HepG2 (cell line): ENCODE measurements around the gene CSNK1D. TPM values are rescaled to one million over a fixed set of nuclear protein-coding genes. Genes with fewer than 3 reads are reported as not detected.

ENCODE experiments used
- FIP1L1 ChIP-seq: fragments of 200-400 bp; formaldehyde crosslinking; IDR thresholded peaks from 2 replicates; pipeline ENCODE4 v1.6.1; 2018; ENCODE audit warnings: low read depth, mild to moderate bottlenecking, low read length, moderate library complexity, borderline replicate concordance; ENCODE audit not compliant: insufficient read depth
- HOMEZ ChIP-seq: IDR thresholded peaks from 2 replicates; pipeline ENCODE4 v1.6.1; 2016; ENCODE audit warnings: low read depth
- NR2F6 ChIP-seq, 2 experiments: IDR thresholded peaks; 2 replicates each; pipeline ENCODE4 v1.6.1; 2016; ENCODE audit warnings: antibody characterized with exemption in 1 of 2, mild to moderate bottlenecking in 1 of 2
- PAF1 ChIP-seq: IDR thresholded peaks from 2 replicates; pipeline ENCODE4 v1.6.1; 2016; ENCODE audit warnings: missing genetic modification reagents, missing compliant biosample characterization
- RXRA ChIP-seq: sonication (generic); formaldehyde crosslinking; IDR thresholded peaks from 2 replicates; pipeline ENCODE4 v1.5.1; 2020; ENCODE audit warnings: missing genetic modification reagents
- SOX5 ChIP-seq: IDR thresholded peaks from 2 replicates; pipeline ENCODE4 v1.6.1; 2016; ENCODE audit warnings: borderline replicate concordance
- SRSF9 ChIP-seq: fragments of 200-400 bp; formaldehyde crosslinking; IDR thresholded peaks from 2 replicates; pipeline ENCODE4 v1.6.1; 2018; ENCODE audit warnings: borderline replicate concordance, mild to moderate bottlenecking, low read depth, low read length; ENCODE audit not compliant: insufficient read depth, poor library complexity, severe bottlenecking
- ZBTB4 ChIP-seq: sonication (generic); formaldehyde crosslinking; IDR thresholded peaks from 2 replicates; pipeline ENCODE4 v1.4.0; 2020; ENCODE audit warnings: missing genetic modification reagents, mild to moderate bottlenecking, borderline replicate concordance
- ZFP62 ChIP-seq: sonication (generic); formaldehyde crosslinking; IDR thresholded peaks from 2 replicates; pipeline ENCODE4 v1.4.0; 2020; ENCODE audit warnings: missing genetic modification reagents
- ZNF235 ChIP-seq: sonication (generic); formaldehyde crosslinking; IDR thresholded peaks from 2 replicates; pipeline ENCODE4 v1.8.1; 2023; ENCODE audit warnings: mild to moderate bottlenecking, missing genetic modification reagents, borderline replicate concordance
- ZNF44 ChIP-seq: sonication (generic); formaldehyde crosslinking; IDR thresholded peaks from 2 replicates; pipeline ENCODE4 v1.5.1; 2020; ENCODE audit warnings: mild to moderate bottlenecking, missing genetic modification reagents
- ZNF619 ChIP-seq: sonication (generic); formaldehyde crosslinking; IDR thresholded peaks from 2 replicates; pipeline ENCODE4 v1.4.0; 2020; ENCODE audit warnings: mild to moderate bottlenecking, missing genetic modification reagents
- ZNF83 ChIP-seq: sonication (generic); formaldehyde crosslinking; IDR thresholded peaks from 2 replicates; pipeline ENCODE4 v1.4.0; 2020; ENCODE audit warnings: missing genetic modification reagents, mild to moderate bottlenecking, borderline replicate concordance
- polyA plus RNA-seq, 8 experiments: library from polyadenylated mRNA; depleted of rRNA in 3 of 8; stranded (reverse) in 7 of 8; unstranded in 1 of 8; fragments of >200 nt; fragmentation: Illumina TruSeq in 4 of 8; extraction: Trizol in 4 of 8; gene quantifications; 2 replicates each; pipeline versions ENCODE4 v1.2.1 to v1.2.3, GENCODE V29; 2011 to 2016; ENCODE audit warnings: low read depth in 4 of 8, missing spikeins in 1 of 8, mixed read lengths in 1 of 8; ENCODE audit not compliant: insufficient read depth in 1 of 8
- total RNA-seq, 5 experiments: library from RNA; depleted of rRNA; stranded (reverse); fragments of >200 nt; fragmentation: Illumina TruSeq; extraction: Trizol; gene quantifications; 2 replicates each; pipeline ENCODE4 v1.2.3, GENCODE V29; 2016; ENCODE audit warnings: low read depth in 1 of 5
- TF ChIP-seq, protein P1 (sequence below): sonication (generic); formaldehyde crosslinking; IDR thresholded peaks from 2 replicates; pipeline ENCODE4 v1.4.0; 2020; ENCODE audit warnings: missing genetic modification reagents
- TF ChIP-seq, protein P2 (sequence below): sonication (generic); formaldehyde crosslinking; IDR thresholded peaks from 2 replicates; pipeline ENCODE4 v1.4.0; 2020; ENCODE audit warnings: missing genetic modification reagents
- TF ChIP-seq, protein P3 (sequence below): sonication (generic); formaldehyde crosslinking; IDR thresholded peaks from 2 replicates; pipeline ENCODE4 v1.5.1; 2020; ENCODE audit warnings: missing genetic modification reagents, mild to moderate bottlenecking, borderline replicate concordance
- TF ChIP-seq, protein P4 (sequence below): sonication (generic); formaldehyde crosslinking; IDR thresholded peaks from 2 replicates; pipeline ENCODE4 v1.5.0; 2020; ENCODE audit warnings: mild to moderate bottlenecking, missing genetic modification reagents

The CSNK1D gene
- total and polyA plus RNA-seq, 2 of the 13 experiments (the other 11 are each of a cell fraction or from before 2014, with no cell fraction given) = 31.5 to 128 TPM

- TF ChIP-seq RXRA (CRISPR knock-in tag) = peak; percentile 89
- no peak for TF ChIP-seq ZFP62 (CRISPR knock-in tag)
- 0 out of 2 replicates have a peak, but pooled peaks have one; percentile 61 for TF ChIP-seq ZNF235
- TF ChIP-seq SOX5 = peak; percentile 55; the same call in 1 of the 2 replicates
- TF ChIP-seq, protein P1, sequence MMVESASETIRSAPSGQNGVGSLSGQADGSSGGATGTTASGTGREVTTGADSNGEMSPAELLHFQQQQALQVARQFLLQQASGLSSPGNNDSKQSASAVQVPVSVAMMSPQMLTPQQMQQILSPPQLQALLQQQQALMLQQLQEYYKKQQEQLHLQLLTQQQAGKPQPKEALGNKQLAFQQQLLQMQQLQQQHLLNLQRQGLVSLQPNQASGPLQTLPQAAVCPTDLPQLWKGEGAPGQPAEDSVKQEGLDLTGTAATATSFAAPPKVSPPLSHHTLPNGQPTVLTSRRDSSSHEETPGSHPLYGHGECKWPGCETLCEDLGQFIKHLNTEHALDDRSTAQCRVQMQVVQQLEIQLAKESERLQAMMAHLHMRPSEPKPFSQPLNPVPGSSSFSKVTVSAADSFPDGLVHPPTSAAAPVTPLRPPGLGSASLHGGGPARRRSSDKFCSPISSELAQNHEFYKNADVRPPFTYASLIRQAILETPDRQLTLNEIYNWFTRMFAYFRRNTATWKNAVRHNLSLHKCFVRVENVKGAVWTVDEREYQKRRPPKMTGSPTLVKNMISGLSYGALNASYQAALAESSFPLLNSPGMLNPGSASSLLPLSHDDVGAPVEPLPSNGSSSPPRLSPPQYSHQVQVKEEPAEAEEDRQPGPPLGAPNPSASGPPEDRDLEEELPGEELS (CRISPR knock-in tag) = peak; percentile 64
- TF ChIP-seq ZNF44 (CRISPR knock-in tag) = no peak
- TF ChIP-seq PAF1 = no peak
- TF ChIP-seq ZBTB4 = no peak
- TF ChIP-seq SRSF9 = no peak
- TF ChIP-seq, protein P2, sequence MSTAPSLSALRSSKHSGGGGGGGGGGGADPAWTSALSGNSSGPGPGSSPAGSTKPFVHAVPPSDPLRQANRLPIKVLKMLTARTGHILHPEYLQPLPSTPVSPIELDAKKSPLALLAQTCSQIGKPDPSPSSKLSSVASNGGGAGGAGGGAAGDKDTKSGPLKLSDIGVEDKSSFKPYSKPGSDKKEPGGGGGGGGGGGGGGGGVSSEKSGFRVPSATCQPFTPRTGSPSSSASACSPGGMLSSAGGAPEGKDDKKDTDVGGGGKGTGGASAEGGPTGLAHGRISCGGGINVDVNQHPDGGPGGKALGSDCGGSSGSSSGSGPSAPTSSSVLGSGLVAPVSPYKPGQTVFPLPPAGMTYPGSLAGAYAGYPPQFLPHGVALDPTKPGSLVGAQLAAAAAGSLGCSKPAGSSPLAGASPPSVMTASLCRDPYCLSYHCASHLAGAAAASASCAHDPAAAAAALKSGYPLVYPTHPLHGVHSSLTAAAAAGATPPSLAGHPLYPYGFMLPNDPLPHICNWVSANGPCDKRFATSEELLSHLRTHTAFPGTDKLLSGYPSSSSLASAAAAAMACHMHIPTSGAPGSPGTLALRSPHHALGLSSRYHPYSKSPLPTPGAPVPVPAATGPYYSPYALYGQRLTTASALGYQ (CRISPR knock-in tag) = peak; percentile 78; the same call in 1 of the 2 replicates
- TF ChIP-seq HOMEZ (CRISPR knock-in tag) = peak; percentile 24; the same call in 1 of the 2 replicates
- TF ChIP-seq, protein P3, sequence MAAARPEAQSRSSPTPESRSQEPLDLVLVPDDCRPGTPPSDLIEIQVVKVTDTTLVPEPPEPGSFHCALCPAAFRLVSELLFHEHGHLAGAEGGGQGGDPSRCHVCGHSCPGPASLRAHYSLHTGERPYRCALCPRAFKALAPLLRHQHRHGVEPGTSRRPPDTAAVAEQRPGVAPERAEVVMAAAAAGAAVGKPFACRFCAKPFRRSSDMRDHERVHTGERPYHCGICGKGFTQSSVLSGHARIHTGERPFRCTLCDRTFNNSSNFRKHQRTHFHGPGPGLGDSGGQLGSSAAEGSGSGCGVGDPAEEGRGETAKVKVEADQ (CRISPR knock-in tag) = peak; percentile 75; the same call in 1 of the 2 replicates
- no peak for TF ChIP-seq ZNF83 (CRISPR knock-in tag)
- TF ChIP-seq, protein P4, sequence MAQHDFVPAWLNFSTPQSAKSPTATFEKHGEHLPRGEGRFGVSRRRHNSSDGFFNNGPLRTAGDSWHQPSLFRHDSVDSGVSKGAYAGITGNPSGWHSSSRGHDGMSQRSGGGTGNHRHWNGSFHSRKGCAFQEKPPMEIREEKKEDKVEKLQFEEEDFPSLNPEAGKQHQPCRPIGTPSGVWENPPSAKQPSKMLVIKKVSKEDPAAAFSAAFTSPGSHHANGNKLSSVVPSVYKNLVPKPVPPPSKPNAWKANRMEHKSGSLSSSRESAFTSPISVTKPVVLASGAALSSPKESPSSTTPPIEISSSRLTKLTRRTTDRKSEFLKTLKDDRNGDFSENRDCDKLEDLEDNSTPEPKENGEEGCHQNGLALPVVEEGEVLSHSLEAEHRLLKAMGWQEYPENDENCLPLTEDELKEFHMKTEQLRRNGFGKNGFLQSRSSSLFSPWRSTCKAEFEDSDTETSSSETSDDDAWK (CRISPR knock-in tag) = no peak
- no peak for TF ChIP-seq ZNF619 (CRISPR knock-in tag)
- TF ChIP-seq FIP1L1 = no peak; the same call in 1 of the 2 replicates
- TF ChIP-seq NR2F6 (IDR thresholded peaks at IDR 0.05) = no peak; the same call in 1 of the 2 replicates
- peak; percentile 92 for TF ChIP-seq NR2F6 (CRISPR knock-in tag; IDR thresholded peaks at IDR 0.05)
Measured at GRCh38 chr17:82217530-82218204, 55.8 kb downstream of the CSNK1D start (continued).
